HCT116 (cell line): ENCODE data around the gene FOXR1. TPM values are rescaled to one million over a fixed set of nuclear protein-coding genes. Genes with fewer than 3 reads are reported as not detected.

Experiments
- ATAC-seq: fragments of 200-7000 bp; cut with Tn5 transposase; 2 replicates; pipeline ENCODE4 v1.9.1; 2020; ENCODE audit warnings: mild to moderate bottlenecking, moderate library complexity
- BruUV-seq: library from RNA; stranded (reverse); fragments of 400-500 nt; replicated peaks from 2 replicates; lab custom pipeline; 2021; lab: Mats Ljungman, UMichigan
- CTCF ChIA-PET: fragments of 300-600 bp; sonication (Branson Sonifier 250); formaldehyde crosslinking; loops from one replicate; lab custom pipeline; 2021; ENCODE audit warnings: antibody characterized with exemption; lab: Charles Lee
- POLR2A ChIA-PET: fragments of 300-600, 350-600 bp; sonication (Branson Sonifier 250); formaldehyde crosslinking; loops from one replicate; lab custom pipeline; 2021; ENCODE audit warnings: antibody characterized with exemption; lab: Charles Lee
- RAD21 ChIA-PET, 2 experiments: fragments of 300-600 bp; sonication (Branson Sonifier 250); formaldehyde crosslinking; loops; one replicate each; lab custom pipeline; 2023; ENCODE audit warnings: low total read pairs in 2 of 2; ENCODE audit not compliant: uncharacterized antibody in 2 of 2, unreplicated experiment in 2 of 2, low non-redundant PET in 1 of 2; lab: Charles Lee
- DNase-seq: peaks from one replicate; pipeline ENCODE4 v3.0.0-alpha.2; 2010; ENCODE audit warnings: low read depth, low spot score
- H2AFZ ChIP-seq: fragments of 200-600 bp; shearing (Covaris generic), sonication (generic); 2 replicates; pipeline ENCODE4 v1.6.1; 2017; ENCODE audit warnings: low read depth, mixed run types, mixed read lengths, antibody characterized with exemption, low read length; ENCODE audit not compliant: poor library complexity, severe bottlenecking
- H3K27ac ChIP-seq: 2 replicates; pipeline ENCODE4 v1.5.1; 2012; ENCODE audit warnings: low read depth, low read length
- H3K27me3 ChIP-seq: fragments of 200-600 bp; sonication (generic); 2 replicates; pipeline ENCODE4 v1.6.1; 2016; ENCODE audit warnings: mixed run types, low read length, mixed read lengths; ENCODE audit not compliant: insufficient read depth
- H3K36me3 ChIP-seq, 2 experiments: fragments of 200-500 bp in 1 of 2; fragments of 200-600 bp in 1 of 2; sonication (Bioruptor generic) in 1 of 2; sonication (generic) in 1 of 2; 2 replicates each; pipeline versions ENCODE4 v1.5.1 to v1.6.1; 2014 to 2016; ENCODE audit warnings: low read length in 2 of 2, inconsistent platforms in 1 of 2, mixed read lengths in 1 of 2, mixed run types in 1 of 2; ENCODE audit not compliant: insufficient read depth in 2 of 2, control insufficient read depth in 1 of 2
- H3K4me1 ChIP-seq, 2 experiments: fragments of 200-600 bp in 1 of 2; sonication (generic) in 1 of 2; 2 replicates each; pipeline versions ENCODE4 v1.5.1 to v1.6.1; 2012 to 2017; ENCODE audit warnings: low read length in 2 of 2, inconsistent platforms in 1 of 2, mild to moderate bottlenecking in 1 of 2, mixed read lengths in 1 of 2, mixed run types in 1 of 2, moderate library complexity in 1 of 2; ENCODE audit not compliant: insufficient read depth in 2 of 2, control insufficient read depth in 1 of 2
- H3K4me2 ChIP-seq: fragments of 200-600 bp; sonication (generic); 2 replicates; pipeline ENCODE4 v1.6.1; 2017; ENCODE audit warnings: mixed run types, low read length, mixed read lengths
- H3K4me3 ChIP-seq, 2 experiments: fragments of 200-600 bp in 1 of 2; sonication (generic) in 1 of 2; replicated peaks in 1 of 2; 2 replicates each; pipeline ENCODE4 v1.5.1; 2011 to 2016; ENCODE audit warnings: low read length in 2 of 2, control low read depth in 1 of 2, low read depth in 1 of 2, mild to moderate bottlenecking in 1 of 2, mixed read lengths in 1 of 2, mixed run types in 1 of 2
- H3K79me2 ChIP-seq: fragments of 200-600 bp; sonication (generic); 2 replicates; pipeline ENCODE4 v1.6.1; 2017; ENCODE audit warnings: mild to moderate bottlenecking, mixed run types, low read length, moderate library complexity, mixed read lengths; ENCODE audit not compliant: insufficient read depth
- H3K9ac ChIP-seq: fragments of 200-600 bp; sonication (generic); 2 replicates; pipeline ENCODE4 v1.6.1; 2016; ENCODE audit warnings: low read length, mixed read lengths
- H3K9me2 ChIP-seq: fragments of 200-600 bp; sonication (generic), shearing (Covaris generic); 2 replicates; pipeline ENCODE4 v1.6.1; 2017; ENCODE audit warnings: mixed run types, mild to moderate bottlenecking, moderate library complexity; ENCODE audit not compliant: insufficient read depth
- H3K9me3 ChIP-seq, 2 experiments: fragments of 200-500 bp in 1 of 2; fragments of 200-600 bp in 1 of 2; sonication (Bioruptor generic) in 1 of 2; sonication (generic) in 1 of 2; 2 replicates each; pipeline ENCODE4 v1.6.1; 2014 to 2017; ENCODE audit warnings: low read length in 2 of 2, mixed read lengths in 2 of 2, inconsistent platforms in 1 of 2, low read depth in 1 of 2, mild to moderate bottlenecking in 1 of 2, mixed run types in 1 of 2, moderate library complexity in 1 of 2; ENCODE audit not compliant: control insufficient read depth in 1 of 2, insufficient read depth in 1 of 2
- H4K20me1 ChIP-seq: fragments of 200-600 bp; sonication (generic), shearing (Covaris generic); 2 replicates; pipeline ENCODE4 v1.6.1; 2017; ENCODE audit warnings: mixed run types, mild to moderate bottlenecking, moderate library complexity; ENCODE audit not compliant: insufficient read depth
- CBX3 ChIP-seq: IDR thresholded peaks from 2 replicates; pipeline ENCODE4 v1.6.1; 2012; ENCODE audit warnings: low read depth
- CEBPB ChIP-seq: IDR thresholded peaks from 2 replicates; pipeline ENCODE4 v1.6.1; 2012; ENCODE audit warnings: low read depth
- CTCF ChIP-seq, 3 experiments: fragments of 200-600 bp in 1 of 3; sonication (generic) in 1 of 3; IDR thresholded peaks in 2 of 3; conservative IDR thresholded peaks in 1 of 3; 2 replicates each; pipeline ENCODE4 v1.5.1; 2012 to 2017; ENCODE audit warnings: low read depth in 2 of 3, low read length in 2 of 3, antibody characterized with exemption in 1 of 3, borderline replicate concordance in 1 of 3, control low read depth in 1 of 3, mild to moderate bottlenecking in 1 of 3, mixed read lengths in 1 of 3, mixed run types in 1 of 3, moderate library complexity in 1 of 3; ENCODE audit not compliant: insufficient read depth in 1 of 3
- ELF1 ChIP-seq: IDR thresholded peaks from 2 replicates; pipeline ENCODE4 v1.6.1; 2012; ENCODE audit warnings: low read depth, borderline replicate concordance
- EZH2phosphoT487 ChIP-seq: fragments of 200-600 bp; IDR thresholded peaks from 2 replicates; pipeline ENCODE4 v1.6.1; 2018; ENCODE audit warnings: antibody characterized with exemption, borderline replicate concordance
- JUND ChIP-seq: IDR thresholded peaks from 2 replicates; pipeline ENCODE4 v1.6.1; 2012
- POLR2AphosphoS5 ChIP-seq: IDR thresholded peaks from 2 replicates; pipeline ENCODE4 v1.6.1; 2011; ENCODE audit warnings: mild to moderate bottlenecking, low read depth, low read length, moderate library complexity
- REST ChIP-seq: IDR thresholded peaks from 2 replicates; pipeline ENCODE4 v1.6.1; 2012; ENCODE audit warnings: low read depth
- SIN3A ChIP-seq: IDR thresholded peaks from 2 replicates; pipeline ENCODE4 v1.6.1; 2012; ENCODE audit warnings: low read depth
- SP1 ChIP-seq: IDR thresholded peaks from 2 replicates; pipeline ENCODE4 v1.6.1; 2012; ENCODE audit warnings: low read depth
- SRF ChIP-seq: IDR thresholded peaks from 2 replicates; pipeline ENCODE4 v1.6.1; 2012; ENCODE audit warnings: low read depth
- intact Hi-C: fragments of 100-400 bp; cut with micrococcal nuclease; formaldehyde crosslinking; loops from 2 replicates; pipeline ENCODE4 v1.10.0; 2022
- total RNA-seq: library from RNA; stranded (reverse); gene quantifications from one replicate; pipeline ENCODE4 v1.2.1, GENCODE V29; 2021; ENCODE audit not compliant: unreplicated experiment
- TF ChIP-seq, protein P1 (sequence below): IDR thresholded peaks from 2 replicates; pipeline ENCODE4 v1.6.1; 2012

FOXR1 gene
- total RNA-seq, 1 experiment from 2014 or later: not detected

GRCh38 chr11:119006656-119007055, 35.1 kb downstream of the FOXR1 start:
- Histone ChIP-seq H3K4me3 (no peak overlapping the region), H3K9ac (no peak overlapping the region), H3K4me1 (no peaks in the 10 kb centered on the region), H3K9me3 (no peaks in the 10 kb centered on the region), H3K4me2 (no peak overlapping the region), H4K20me1 (no peaks in the 10 kb centered on the region), H3K27me3 (no peaks in the 10 kb centered on the region), H3K36me3 (peaks cover 19 to 27% of the 10 kb centered on the region in 2 experiments), H3K9me2 (no peaks in the 10 kb centered on the region), H3K79me2 (peaks cover 42% of the 10 kb centered on the region), H2AFZ (no peak overlapping the region), H3K27ac (no peak overlapping the region)
- RAD21 ChIA-PET: interaction anchor here in 1 of 2 experiments (0.7 kb wide), 1 partner anchor 362 kb away, joined by 3 read pairs; no protein-coding TSS in a partner anchor
- BruUV-seq: no TSS peak
- TF ChIP-seq, protein P1, sequence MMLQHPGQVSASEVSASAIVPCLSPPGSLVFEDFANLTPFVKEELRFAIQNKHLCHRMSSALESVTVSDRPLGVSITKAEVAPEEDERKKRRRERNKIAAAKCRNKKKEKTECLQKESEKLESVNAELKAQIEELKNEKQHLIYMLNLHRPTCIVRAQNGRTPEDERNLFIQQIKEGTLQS: no peak
- TF ChIP-seq CEBPB: no peak
- TF ChIP-seq CBX3: no peak
- TF ChIP-seq SIN3A: no peak
- ATAC-seq (no peak), DNase-seq (no peak)
- CTCF ChIA-PET: interaction anchor here (0.7 kb wide), 1 partner anchor 330 kb away, joined by 8 read pairs; no protein-coding TSS in a partner anchor
- intact Hi-C loops: no loop called here
- POLR2A ChIA-PET: no interaction called here

GRCh38 chr11:119011476-119012053, 40.0 kb downstream of the FOXR1 start:
- ChIA-PET POLR2A (interaction anchor here (0.6 kb wide), 1 partner anchor 9 kb away, joined by 5 read pairs; no protein-coding TSS in a partner anchor), RAD21 (no interaction called here), CTCF (no interaction called here)
- DNase-seq (no peak), ATAC-seq (peak; percentile 18; the same call in 1 of the 2 replicates)
- intact Hi-C loops: no loop called here
- Histone ChIP-seq H3K4me3 (no peak overlapping the region), H3K27me3 (no peaks in the 10 kb centered on the region), H3K4me1 (peaks cover 6 to 10% of the 10 kb centered on the region in 2 experiments; a peak in 3 of 4 replicates), H3K9me3 (no peaks in the 10 kb centered on the region), H4K20me1 (no peaks in the 10 kb centered on the region), H3K4me2 (no peak overlapping the region), H3K9me2 (no peaks in the 10 kb centered on the region), H3K9ac (no peak overlapping the region), H3K36me3 (peaks cover 34 to 60% of the 10 kb centered on the region in 2 experiments), H3K79me2 (peaks cover 26% of the 10 kb centered on the region), H3K27ac (no peak overlapping the region; the same call in 1 of the 2 replicates), H2AFZ (no peak overlapping the region)
- BruUV-seq: no TSS peak
- TF ChIP-seq REST (no peak), POLR2AphosphoS5 (no peak), SP1 (no peak), CBX3 (no peak), ELF1 (no peak), EZH2phosphoT487 (no peak), CTCF (IDR thresholded peaks at IDR 0.05 in 2 of 3, conservative IDR thresholded peaks at IDR 0.05 in 1 of 3; ENCODE audit: borderline replicate concordance in 1 of 3, insufficient read depth in 1 of 3, low read depth in 2 of 3, low read length in 2 of 3) (no peak), SRF (no peak), JUND (no peak)
